ENCODE results near the gene MAGI1.

DNA sequence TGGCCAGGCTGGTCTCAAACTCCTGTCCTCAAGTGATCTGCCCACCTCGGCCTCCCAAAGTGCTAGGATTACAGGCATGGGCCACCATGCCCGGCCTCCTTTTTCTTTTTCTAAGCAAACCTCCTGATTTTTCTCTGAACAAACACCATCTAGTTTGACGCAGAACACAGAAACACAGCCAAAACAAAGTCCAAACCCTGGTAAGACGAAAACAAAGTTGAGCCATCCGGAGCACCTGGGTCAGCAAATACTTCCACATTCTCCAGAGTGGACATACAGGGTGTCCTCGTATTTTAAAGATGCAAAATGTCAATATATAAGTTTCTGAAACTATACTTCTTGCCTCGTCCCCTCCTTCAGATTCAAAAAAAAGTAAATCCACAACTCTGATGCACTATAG lies 715.8 kb downstream of the MAGI1 start:
- TF ChIP-seq POLR2A (IDR thresholded peaks at IDR 0.05) (no peak), CTCF (IDR thresholded peaks at IDR 0.05) (no peak)
